Activated T-helper 1 cell treated with anti-CD3 and anti-CD28 coated beads, Interleukin-2, amount 50 U/mL, for 16 hours (primary cell): ENCODE results near the gene ST7L.
"Not testable (repeated sequence)": the region's sequence is repeated elsewhere in the genome, so short reads cannot be mapped to it uniquely, and the experiment has no call there.

Source experiments
- DNase-seq, 2 donors: peaks; one replicate each; pipeline ENCODE4 v3.0.0-alpha.2; 2020; ENCODE audit warnings: low read depth in 1 of 2, low spot score in 1 of 2

The ST7L gene, protein sequence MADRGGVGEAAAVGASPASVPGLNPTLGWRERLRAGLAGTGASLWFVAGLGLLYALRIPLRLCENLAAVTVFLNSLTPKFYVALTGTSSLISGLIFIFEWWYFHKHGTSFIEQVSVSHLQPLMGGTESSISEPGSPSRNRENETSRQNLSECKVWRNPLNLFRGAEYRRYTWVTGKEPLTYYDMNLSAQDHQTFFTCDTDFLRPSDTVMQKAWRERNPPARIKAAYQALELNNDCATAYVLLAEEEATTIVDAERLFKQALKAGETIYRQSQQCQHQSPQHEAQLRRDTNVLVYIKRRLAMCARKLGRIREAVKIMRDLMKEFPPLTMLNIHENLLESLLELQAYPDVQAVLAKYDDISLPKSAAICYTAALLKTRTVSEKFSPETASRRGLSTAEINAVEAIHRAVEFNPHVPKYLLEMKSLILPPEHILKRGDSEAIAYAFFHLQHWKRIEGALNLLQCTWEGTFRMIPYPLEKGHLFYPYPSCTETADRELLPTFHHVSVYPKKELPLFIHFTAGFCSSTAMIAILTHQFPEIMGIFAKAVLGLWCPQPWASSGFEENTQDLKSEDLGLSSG

DNA sequence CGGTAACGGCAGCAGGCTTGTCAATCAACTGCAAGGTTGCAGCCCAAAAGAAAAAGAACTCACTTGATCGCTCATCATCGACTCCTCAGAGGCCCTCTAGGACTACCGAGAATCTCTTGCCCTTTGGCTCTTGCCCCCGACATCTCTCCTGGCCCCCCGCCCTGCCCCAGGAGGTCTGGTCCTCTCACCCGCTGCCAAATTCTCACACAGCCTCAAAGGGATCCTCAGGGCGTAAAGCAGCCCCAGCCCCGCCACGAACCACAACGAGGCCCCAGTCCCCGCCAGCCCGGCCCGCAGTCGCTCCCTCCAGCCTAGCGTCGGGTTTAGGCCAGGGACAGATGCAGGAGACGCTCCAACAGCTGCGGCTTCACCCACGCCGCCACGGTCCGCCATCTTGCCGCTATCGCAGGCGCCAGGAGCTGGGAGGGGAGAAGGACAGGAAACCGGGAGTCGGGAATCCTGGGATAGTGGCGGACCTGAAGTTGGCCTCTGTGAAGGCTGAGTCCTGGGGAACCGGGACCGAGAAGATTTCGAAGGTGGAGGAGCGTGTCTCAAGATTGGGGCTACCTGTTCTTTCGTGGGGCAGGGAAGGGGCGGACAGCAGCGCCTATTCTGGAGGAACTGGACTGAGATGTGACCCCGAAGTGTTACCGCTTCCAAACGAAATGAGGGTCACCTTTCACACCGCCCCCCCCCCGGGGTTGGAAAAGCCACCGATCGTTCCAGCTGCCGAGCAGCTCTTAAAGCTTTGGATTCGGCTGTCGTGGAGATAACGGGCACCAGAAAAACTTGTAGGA, at the start of gene ST7L:
TSS of gene ST7L (minus strand) at position 421 of the 797 bp plus-strand sequence. CDS start at position 393, 28 bp downstream.
- peak; percentile 30 to 34 for DNase-seq

DNA sequence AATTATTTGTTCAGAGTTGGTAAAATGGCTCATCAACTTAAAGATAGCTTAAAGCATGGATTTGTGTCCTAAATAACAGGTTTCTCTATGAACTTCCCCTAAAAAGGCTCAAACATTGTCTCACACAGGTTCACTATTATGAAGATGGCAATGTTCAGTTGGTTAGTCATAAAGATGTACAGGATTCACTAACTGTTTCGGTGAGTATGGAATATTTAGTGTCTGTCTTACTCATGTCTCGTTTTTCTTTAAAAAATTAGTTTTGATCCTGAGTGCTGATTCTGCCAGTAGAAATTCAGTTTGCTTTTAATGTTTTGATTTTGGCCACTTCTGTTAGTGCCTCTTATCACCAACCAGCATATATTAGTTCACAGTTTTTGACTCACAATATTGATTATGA, 48.0 kb upstream of the ST7L start:
- DNase-seq: no peak

DNA sequence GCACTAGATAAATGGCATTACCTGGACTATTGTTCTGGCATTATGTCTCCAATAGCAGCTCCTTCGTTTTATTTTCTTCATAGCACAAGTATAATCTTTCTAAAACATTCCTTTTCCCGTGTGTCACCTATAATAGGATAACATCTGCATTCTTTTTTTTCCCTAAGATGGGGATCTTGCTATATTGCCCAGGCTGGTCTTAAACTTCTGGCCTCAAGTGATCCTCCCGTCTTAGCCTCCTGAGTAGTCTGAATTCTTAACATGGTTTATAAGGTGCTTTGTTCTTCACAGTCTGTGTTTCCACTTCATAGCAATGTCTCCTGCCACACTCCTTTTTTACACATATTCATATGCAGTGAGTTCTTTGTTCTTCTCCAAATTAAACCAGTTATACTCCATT, 46.9 kb upstream of the ST7L start:
- no peak for DNase-seq

DNA sequence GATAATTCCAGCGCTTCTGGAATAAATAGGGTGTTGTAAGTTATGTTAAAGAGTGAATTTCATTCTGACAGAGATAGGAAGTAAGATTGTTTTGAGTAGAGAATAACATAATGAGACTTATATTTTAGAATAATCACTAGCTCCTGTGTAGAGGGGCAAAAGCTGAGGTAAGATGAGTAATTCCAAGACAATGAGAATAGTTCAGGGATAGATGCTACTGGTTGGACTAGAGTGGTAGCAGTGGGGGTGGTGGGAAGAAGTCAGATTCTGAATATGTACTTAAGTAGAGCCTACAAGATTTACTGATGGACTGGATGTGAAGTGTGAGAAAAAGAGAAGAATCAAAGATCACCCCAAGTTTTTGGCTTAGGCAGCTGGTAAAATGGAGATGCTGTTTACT, 32.3 kb upstream of the ST7L start:
- DNase-seq: no peak

DNA sequence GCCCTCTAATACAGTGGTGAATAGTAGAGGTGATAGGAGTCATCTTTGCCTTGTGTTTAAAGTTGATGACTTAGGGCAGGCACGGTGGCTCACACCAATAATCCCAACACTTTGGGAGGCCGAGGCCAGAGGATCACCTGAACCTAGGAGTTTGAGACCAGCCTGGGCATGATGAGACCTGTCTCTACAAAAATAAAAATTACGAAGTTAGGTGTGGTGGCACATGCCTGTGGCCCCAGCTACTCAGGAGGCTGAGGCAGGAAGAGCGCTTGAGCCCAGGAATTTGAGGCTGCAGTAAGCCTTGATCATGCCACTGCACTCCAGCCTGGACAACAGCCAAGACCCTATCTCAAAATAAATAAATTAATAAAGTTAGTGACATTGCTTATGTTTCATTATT, 27.3 kb upstream of the ST7L start:
- no peak for DNase-seq

DNA sequence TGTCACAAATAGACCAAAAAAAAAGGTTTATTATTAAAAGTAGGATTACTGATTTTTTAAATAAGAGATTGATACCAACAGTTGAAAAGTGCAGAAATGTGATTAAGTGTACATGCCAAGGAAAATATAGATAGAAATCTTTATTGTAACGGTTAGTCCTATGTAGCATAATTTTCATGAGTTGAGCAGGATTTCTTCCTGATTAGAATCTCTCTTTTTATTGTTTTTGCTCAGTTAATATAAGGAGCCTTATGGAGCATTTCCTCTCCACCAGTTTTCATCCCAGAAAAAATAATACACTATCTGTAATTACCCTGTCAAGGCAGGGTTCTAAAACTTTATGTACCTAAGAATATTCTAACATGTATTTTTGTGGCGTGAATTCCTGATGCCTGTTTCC, 24.1 kb upstream of the ST7L start:
- DNase-seq: no peak

DNA sequence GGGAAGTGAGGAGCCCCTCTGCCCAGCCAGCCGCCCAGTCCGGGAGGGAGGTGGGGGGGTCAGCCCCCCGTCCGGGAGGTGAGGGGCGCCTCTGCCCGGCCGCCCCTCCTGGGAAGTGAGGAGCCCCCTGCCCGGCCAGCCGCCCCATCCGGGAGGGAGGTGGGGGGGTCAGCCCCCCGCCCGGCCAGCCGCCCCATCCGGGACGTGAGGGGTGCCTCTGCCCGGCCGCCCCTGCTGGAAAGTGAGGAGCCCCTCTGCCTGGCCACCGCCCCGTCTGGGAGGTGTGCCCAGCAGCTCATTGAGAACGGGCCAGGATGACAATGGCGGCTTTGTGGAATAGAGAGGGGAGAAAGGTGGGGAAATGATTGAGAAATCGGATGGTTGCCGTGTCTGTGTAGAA, 21.5 kb upstream of the ST7L start:
- DNase-seq: not testable (repeated sequence)

DNA sequence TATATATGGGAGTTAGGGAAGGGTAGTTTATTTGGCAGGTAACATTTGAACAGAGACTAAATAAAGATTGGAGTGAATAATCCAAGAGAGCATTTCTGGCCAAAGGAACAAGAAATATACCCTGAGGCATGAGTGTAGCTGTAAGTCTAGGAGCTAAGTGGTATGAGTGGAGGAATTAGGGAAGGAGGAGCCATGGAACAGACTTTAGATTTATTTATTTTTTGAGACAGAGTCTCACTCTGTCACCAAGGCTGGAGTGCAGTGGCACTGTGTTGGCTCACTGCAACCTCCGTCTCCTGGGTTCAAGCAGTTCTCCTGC, 19.1 kb upstream of the ST7L start:
- DNase-seq: no peak

DNA sequence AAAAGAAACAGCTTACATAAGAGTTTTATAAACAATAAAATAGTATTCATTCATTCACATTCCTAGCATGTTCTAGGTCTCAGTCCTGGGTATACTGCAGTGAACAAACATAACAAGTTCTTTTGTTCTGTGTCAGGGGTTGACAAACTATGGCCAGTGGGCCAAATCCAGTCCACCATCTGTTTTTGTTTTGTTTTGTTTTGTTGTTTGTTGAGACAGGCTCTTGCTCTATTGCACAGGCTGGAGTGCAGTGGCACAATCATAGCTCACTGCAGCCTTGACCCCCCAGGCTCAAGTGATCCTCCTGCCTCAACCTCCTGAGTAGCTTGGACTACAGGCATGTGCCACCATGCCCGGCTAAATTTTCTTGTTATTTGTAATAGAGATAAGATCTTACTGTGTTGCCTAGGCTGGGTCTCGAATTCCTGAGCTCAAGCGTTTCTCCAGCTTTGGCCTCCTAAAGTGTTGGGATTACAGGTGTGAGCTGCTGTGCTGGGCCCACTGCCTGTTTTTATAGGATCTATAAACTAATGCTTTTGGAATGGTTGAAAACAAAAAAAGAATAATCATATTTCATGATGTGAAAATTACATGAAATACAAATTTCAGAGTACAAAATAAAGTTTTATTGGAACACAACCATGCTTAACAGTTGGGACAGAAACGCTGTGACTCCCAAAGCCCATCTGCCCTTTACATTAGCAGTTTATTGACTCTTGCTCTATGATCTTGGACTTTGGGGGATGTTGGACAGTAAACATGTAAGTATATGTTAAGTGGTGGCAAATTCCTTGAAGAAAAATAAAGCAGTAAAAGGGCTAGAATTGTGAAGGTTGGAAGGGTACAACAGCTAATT, 18.5 kb upstream of the ST7L start:
- DNase-seq: no peak

DNA sequence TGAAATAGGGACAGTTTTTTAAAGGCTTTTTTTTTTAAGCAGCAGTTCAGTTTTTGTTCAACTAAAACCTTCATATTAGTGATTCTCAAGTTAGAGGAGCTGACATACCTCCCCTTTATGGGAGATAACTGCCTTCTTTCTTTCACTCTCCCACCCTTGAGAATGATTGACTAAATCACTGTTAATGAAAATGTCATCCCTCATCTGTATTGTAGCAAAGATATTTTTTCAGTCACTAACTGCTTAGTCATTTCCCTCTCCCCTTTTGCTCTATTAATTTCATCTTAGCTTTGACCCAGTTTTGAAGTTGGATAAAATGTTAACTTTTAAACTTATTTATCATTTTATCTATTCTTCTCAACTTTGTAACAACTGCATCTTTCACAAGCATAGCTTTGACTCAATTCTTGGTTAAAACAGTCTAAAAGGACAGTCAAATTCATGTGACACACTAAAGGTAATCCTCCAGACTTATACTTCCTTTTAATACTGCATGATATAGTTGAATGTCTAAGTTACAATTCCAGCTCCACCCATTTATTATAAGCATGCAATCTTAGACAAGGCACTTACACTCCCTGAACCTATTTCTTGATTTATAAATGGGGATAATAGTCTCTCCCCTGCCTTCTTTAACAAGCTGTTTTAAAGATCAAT, 17.8 kb upstream of the ST7L start:
- DNase-seq: no peak

DNA sequence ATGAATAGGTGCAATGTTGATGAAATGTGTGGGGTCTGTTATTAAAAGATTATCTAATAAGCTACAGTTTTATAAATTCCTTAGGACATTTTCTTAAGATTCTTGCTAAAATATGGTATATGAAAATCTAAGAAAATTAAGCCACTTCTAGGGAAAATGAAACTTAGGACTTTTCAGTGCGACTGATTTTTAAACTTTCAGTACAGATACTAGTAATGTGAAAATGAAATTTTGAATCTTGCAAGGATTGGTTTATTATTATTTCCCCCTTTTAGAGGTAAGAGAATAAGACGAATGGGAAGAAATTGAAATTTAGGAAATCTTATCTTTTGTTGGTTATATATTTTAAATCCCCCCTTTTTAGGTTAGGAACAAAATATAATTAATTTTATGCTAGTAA, 17.1 kb upstream of the ST7L start:
- DNase-seq: no peak

DNA sequence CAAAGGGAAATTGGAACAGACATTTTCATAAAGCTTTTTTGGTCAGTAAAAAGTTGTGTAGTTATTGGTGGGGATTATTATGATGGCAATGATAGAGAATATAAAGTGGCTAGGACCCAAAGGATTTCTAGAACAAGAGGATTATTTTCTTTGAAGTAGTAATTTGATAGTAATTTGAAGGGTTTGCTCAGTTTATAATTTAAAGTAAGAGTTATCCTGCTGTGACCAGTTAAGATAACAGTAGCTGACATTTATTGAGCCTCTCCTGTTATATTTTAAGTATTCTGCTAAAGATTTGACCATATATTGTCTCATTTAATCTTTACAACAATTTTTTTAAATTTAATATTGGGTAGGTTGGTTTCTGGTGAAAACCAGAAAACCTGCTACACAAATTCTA, 15.4 kb upstream of the ST7L start:
- no peak for DNase-seq

DNA sequence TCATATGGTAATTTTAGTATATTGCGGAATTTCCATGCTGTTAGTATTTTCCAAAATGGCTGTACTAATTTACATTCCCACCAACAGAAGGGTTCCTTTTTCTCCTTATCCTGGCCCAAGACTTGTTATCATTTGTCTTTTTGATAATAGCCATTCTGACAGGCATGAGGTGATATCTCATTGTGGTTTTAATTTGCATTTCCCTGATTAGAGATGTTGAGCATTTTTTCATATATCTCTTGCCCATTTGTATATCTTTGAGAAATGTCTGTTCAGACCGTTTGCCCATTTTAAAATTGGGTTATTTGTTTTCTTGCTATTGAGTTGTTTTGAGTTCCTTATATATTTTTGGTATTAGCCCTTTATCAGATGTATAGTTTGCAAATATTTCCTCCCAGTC, 14.7 kb upstream of the ST7L start:
- no peak for DNase-seq

DNA sequence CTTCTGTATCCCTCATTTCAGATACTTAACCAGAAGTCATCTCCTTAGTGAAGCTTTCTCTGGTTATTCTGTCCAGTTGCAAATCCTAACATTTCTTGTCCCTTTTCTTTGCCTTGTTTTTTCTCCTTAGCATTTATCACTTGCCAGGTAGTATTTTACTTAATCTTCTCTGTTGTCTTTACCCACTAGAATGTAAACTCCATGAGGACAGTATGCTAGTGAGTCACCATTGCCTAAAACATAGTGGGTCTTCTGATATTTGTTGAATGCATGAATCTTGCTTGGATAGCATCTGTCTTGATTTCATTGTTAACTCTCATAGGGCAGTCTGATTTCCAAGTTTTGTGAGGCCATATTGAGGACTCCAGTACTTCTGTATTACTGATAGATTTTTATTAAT, 10.3 kb upstream of the ST7L start:
- no peak for DNase-seq

DNA sequence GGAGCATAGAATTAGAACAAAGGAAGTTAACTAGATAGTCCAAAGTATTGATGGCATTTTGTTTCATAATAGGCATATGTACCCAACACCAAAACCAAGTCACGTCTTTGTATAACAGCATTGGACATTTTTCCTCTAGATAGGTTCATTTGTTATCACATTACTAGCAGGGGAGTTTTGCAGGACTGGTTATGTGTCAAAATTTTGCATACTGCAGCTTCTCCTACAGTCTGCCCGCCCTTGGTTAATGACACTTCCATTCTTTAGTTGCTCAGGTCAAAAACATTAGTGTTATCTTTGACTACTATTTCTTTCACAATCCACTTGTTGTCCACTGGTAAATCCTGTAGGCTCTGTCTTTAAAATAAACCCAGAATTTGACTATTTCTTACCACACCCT, 9.6 kb upstream of the ST7L start:
- DNase-seq: no peak

DNA sequence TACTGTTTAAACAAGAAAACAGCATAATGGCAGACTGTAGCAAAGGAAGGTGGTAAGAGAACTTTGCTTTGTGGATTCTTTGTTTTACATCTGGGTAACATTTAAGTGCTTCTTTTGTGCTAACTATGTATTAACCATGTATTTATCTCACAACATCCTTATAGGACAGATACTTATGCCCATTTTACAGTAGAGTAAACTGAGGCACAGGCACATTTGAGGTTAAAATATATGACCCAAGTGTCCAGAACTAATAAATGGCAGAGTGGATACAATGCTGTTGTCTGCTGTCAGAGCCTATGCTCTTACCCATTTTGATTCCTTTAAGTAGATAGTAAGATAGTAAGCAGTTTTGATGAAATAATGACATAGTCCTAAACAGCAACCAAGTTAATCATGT, 7.9 kb upstream of the ST7L start:
- no peak for DNase-seq

DNA sequence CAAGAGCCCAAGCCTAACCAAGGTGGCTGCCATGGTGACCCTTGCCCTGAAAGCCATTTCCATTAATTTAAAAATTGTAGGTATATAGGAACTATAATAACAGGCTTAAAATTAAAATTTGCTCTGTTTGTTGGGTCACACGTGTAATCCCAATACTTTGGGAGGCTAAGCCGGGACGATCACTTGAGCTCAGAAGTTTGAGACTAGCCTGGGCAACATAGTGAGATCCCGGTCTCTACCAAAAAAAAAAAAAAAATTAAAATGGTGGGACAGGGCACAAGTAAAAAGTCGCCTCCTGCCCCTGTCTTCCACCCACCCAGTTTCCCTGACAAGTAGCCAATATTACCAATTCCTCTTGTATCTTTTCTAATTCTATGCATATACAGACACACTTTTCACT, 7.3 kb upstream of the ST7L start:
- no peak for DNase-seq

DNA sequence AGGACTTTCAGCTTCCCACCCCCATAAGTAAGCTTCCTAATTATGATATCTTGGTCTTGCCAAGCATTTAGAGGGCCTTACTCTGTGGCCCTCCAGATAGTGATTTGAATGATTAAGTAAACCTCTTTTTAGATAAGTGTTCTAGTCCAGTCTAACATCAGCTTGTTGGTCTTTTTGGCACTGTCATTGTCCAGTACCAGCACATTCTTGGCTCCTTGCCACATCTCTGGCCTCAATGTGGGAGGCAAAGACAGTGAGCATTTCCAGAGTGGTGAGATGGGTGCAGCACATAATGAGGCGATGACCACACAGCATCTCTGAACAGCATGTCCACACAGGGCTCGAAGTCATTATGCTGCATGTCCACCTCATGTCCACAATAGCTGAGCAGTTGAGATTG, 6.8 kb upstream of the ST7L start:
- no peak for DNase-seq

DNA sequence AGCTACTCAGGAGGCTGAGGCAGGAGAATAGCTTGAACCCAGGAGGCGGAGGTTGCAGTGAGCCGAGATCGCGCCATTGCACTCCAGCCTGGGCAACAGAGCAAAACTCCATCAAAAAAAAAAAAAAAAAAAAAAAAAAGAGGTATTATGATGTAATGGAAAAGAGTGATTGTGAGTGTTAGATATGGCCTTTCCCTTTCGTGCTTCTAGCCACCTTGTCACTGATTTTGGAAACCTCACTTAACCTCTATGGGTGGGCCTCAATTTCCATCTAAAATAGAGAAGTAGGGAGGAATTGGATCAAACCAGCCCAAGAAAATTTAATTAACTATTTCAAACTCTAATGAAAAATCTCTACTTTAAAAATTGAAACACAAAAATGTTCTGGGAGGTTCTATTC, 5.6 kb upstream of the ST7L start:
- not testable (repeated sequence) for DNase-seq

DNA sequence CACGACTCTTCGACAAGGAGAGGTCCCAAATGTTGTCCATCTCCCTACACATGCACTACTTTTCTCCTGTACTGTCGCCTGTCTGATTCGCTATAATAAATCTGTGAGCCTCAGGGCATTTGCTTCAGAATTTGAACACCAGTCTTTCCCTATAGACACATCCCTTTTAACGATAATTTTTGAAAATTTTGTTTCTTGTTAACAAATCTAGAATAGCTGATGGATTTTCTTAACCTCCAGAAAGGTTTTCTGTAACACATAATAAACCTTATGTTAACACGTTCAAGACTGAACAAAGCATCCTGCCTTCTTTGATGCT, 1.4 kb upstream of the ST7L start:
- no peak for DNase-seq
